T-helper 1 cell treated with Interleukin-12 subunit alpha and Interleukin-12 subunit beta and Interleukin-4 antibody, amounts not matched to agents 30 μg/mL and 1 μg/mL, for 36 hours (primary cell): Measurements from ENCODE around the gene DUS2.

Experiments
- H3K27ac Mint-ChIP-seq: one replicate; pipeline ENCODE4 v1.8.0; 2021; ENCODE audit warnings: mild to moderate bottlenecking, mixed read lengths
- H3K27me3 Mint-ChIP-seq: one replicate; pipeline ENCODE4 v1.8.0; 2021; ENCODE audit warnings: low read depth, mixed read lengths
- H3K36me3 Mint-ChIP-seq: one replicate; pipeline ENCODE4 v1.8.0; 2021; ENCODE audit warnings: low read depth, mixed read lengths
- H3K4me1 Mint-ChIP-seq: one replicate; pipeline ENCODE4 v1.8.0; 2021; ENCODE audit warnings: low read depth, mixed read lengths
- H3K4me3 Mint-ChIP-seq: one replicate; pipeline ENCODE4 v1.8.0; 2021; ENCODE audit warnings: mild to moderate bottlenecking, moderate library complexity, mixed read lengths
- H3K9me3 Mint-ChIP-seq: one replicate; pipeline ENCODE4 v1.8.0; 2021; ENCODE audit warnings: mixed read lengths

Gene DUS2

DNA sequence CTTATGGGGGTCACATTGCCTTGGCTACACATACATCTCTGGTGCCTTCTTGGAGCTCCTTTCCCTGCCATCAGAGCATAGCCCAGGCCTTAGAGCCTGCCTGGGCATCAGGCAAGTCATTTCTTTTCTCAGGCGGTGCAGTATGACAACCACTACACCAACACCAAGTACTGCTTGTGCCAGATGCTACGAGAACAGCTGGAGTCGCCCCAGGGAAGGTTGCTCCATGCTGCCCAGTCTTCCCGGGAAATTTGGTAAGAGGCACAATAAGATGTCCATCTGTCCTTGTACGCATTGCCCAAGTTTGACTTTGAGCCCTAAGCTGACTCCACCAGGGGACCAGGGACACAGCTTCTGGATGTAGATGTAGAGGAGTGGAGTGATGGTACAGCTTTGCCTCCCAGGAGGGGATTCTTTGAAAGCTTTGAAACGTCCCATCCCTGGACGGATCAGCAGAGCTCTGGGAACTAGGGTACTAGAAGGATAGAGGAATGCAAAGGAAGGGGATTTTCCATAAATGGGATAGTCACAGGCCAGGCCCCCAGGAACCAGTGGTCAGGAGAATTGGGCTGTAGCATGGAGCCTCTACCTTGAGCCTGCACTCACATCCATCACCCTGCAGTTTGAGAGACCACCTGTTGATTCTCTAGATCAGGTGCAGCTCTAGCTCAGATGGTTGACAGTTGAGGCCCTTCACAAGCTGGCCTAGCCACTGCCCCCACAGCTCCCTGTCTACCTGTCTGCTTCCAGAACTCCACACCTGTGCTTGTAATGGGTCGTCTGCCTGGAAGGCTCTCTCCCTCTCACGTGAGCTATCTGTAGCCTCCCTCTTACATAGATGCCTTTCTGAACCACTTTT is 51.0 kb downstream of the DUS2 start:
- Mint-ChIP-seq H3K4me1 (peaks cover 79% of the 10 kb centered on the region), H3K4me3 (peak overlapping the region; percentile 75), H3K36me3 (peaks cover 52% of the 10 kb centered on the region), H3K27ac (peak overlapping the region; percentile 97), H3K9me3 (no peaks in the 10 kb centered on the region), H3K27me3 (no peaks in the 10 kb centered on the region)

DNA sequence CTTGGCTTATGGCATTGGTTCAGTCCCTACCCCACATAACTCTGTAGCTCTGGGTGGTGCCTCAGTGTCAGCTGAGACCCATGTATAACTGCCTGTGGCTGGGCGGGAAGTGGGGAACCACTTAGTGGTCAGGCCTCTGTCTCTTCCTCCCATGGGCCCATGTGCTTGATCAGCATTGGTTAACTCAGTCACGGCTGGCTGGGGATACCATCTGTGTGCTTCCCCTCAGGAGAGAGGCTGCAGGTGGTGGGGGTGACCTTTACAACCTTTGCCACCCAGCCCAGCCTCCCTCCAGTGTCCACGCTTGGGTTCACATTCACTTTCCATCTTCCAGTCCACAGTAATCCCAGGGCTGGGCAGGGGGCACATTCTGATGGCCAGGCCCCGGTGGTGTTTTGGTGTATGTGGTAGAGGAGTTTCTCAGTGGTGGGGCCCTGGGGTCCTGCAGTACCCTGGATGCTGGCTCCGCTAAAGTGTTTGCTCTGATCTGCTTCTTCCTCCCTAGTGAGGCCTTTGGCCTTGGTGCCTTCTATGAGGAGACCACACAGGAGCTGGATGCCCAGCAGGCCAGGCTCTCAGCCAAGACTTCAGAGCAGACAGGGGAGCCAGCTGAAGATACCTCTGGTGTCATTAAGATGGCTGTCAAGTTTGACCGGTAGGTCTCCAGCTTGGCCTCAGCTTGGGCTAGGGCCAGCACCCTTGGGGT is 51.9 kb downstream of the DUS2 start:
- Mint-ChIP-seq H3K27ac (peak overlapping the region; percentile 97), H3K4me3 (peak overlapping the region; percentile 75), H3K4me1 (peaks cover 80% of the 10 kb centered on the region), H3K36me3 (peaks cover 48% of the 10 kb centered on the region), H3K9me3 (no peaks in the 10 kb centered on the region), H3K27me3 (no peaks in the 10 kb centered on the region)

DNA sequence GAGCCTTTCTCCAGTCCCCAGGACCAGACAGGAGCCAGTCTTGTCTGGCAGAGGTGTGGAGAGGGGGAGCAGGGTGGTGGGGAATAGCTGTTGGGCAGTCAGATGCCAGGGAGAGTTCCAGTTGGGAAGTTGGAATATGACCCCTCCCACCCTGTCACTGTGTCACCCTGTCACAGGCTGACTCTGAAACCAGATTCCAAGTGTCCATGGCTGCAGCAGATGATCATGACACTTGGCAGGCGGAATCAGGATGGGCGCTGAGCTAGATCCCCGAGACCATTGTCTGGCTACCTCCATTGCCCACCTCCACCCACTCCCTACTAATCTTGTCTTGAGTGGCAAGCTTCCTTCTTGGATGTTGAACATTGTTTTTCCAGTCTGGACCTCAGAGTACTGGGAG is 52.9 kb downstream of the DUS2 start:
- no peak overlapping the region for H3K4me3 Mint-ChIP-seq
- H3K9me3 Mint-ChIP-seq, result no peaks in the 10 kb centered on the region
- peak overlapping the region; percentile 76 for H3K27ac Mint-ChIP-seq
- H3K27me3 Mint-ChIP-seq, result no peaks in the 10 kb centered on the region
- peaks cover 40% of the 10 kb centered on the region for H3K36me3 Mint-ChIP-seq
- peaks cover 76% of the 10 kb centered on the region for H3K4me1 Mint-ChIP-seq

DNA sequence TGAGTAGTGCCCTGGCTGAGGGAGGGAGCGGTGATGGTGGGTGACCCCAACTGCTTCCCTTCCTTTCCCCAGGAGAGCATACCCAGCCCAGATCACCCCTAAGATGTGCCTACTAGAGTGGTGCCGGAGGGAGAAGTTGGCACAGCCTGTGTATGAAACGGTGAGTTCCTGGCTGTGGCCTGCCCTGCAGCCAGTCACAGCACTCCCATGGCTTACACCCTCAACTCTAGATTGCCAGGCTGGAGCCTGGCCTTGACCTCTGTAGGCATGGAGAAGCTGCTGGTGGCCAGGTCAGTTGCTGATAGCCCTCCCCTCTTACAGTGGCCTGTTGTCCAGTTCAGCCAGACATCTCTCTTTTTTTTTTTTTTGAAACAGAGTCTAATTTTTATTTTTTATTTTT is 53.5 kb downstream of the DUS2 start:
- Mint-ChIP-seq H3K4me1 (peaks cover 77% of the 10 kb centered on the region), H3K4me3 (peak overlapping the region; percentile 29), H3K9me3 (no peaks in the 10 kb centered on the region), H3K27ac (peak overlapping the region; percentile 71), H3K27me3 (no peaks in the 10 kb centered on the region), H3K36me3 (peaks cover 36% of the 10 kb centered on the region)

DNA sequence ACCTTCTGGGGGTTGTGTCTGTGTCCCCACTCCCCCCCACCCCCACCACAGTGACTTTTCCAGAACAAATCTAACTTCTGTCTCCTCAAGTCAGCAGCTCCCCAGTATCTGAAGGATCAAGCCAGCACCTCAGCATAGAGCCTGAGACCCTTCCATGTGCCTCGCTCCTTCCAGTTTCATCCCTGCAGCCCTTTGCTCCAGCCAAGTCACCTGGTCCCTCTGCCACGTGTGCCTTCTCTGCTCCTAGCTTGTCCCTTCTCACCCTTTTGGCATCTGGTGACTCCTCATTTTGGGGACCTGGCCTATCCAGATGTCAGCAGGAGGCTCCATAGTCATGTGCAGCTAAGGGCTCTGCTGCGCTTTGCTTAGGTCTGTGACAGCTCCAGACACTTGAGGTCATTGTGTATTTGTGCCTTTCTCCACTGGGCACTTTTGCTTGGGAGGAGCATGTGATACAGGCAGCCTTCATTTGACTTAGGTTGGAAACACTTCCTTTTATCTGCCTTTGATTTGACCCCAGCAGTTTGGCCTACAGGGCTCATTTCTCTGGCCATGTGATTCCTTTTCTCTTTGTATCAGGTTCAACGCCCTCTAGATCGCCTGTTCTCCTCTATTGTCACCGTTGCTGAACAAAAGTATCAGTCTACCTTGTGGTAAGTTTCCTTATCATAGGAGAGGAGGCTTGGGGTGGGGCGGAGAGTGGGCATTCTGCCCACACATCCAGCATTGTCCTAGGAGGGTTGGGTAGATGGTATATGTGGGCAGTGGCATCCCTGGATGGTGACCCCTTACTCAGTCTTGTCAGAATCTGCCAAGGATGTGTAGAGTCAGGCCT is 55.0 kb downstream of the DUS2 start:
- no peaks in the 10 kb centered on the region for H3K27me3 Mint-ChIP-seq
- peak overlapping the region; percentile 91 for H3K27ac Mint-ChIP-seq
- peaks cover 79% of the 10 kb centered on the region for H3K4me1 Mint-ChIP-seq
- H3K4me3 Mint-ChIP-seq, result no peak overlapping the region
- peaks cover 33% of the 10 kb centered on the region for H3K36me3 Mint-ChIP-seq
- H3K9me3 Mint-ChIP-seq, result no peaks in the 10 kb centered on the region

DNA sequence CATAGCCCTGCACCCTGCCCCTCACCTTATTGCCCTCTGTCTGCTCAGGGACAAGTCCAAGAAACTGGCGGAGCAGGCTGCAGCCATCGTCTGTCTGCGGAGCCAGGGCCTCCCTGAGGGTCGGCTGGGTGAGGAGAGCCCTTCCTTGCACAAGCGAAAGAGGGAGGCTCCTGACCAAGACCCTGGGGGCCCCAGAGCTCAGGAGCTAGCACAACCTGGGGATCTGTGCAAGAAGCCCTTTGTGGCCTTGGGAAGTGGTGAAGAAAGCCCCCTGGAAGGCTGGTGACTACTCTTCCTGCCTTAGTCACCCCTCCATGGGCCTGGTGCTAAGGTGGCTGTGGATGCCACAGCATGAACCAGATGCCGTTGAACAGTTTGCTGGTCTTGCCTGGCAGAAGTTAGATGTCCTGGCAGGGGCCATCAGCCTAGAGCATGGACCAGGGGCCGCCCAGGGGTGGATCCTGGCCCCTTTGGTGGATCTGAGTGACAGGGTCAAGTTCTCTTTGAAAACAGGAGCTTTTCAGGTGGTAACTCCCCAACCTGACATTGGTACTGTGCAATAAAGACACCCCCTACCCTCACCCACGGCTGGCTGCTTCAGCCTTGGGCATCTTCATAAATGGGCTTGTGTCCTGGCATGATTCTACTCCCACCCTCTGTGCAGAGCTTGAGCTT is 55.8 kb downstream of the DUS2 start:
- Mint-ChIP-seq H3K4me1 (peaks cover 83% of the 10 kb centered on the region), H3K36me3 (peaks cover 30% of the 10 kb centered on the region), H3K4me3 (no peak overlapping the region), H3K27me3 (no peaks in the 10 kb centered on the region), H3K27ac (peak overlapping the region; percentile 91), H3K9me3 (no peaks in the 10 kb centered on the region)

DNA sequence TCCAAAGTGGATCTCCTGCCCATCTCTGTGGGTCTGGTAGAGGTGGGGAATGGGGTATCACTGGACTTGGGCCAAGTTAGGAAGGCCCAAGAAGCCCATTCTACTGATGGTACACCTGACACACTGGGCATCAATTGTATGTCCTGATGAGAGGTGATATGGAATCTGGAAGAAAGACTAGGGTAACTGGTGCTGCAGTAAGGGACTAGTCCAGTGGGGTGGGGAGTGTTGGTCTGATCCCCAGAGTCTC is 56.2 kb downstream of the DUS2 start:
- peak overlapping the region; percentile 91 for H3K27ac Mint-ChIP-seq
- H3K36me3 Mint-ChIP-seq, result peaks cover 26% of the 10 kb centered on the region
- no peaks in the 10 kb centered on the region for H3K27me3 Mint-ChIP-seq
- H3K4me3 Mint-ChIP-seq, result peak overlapping the region; percentile 60
- H3K4me1 Mint-ChIP-seq, result peaks cover 84% of the 10 kb centered on the region
- no peaks in the 10 kb centered on the region for H3K9me3 Mint-ChIP-seq

DNA sequence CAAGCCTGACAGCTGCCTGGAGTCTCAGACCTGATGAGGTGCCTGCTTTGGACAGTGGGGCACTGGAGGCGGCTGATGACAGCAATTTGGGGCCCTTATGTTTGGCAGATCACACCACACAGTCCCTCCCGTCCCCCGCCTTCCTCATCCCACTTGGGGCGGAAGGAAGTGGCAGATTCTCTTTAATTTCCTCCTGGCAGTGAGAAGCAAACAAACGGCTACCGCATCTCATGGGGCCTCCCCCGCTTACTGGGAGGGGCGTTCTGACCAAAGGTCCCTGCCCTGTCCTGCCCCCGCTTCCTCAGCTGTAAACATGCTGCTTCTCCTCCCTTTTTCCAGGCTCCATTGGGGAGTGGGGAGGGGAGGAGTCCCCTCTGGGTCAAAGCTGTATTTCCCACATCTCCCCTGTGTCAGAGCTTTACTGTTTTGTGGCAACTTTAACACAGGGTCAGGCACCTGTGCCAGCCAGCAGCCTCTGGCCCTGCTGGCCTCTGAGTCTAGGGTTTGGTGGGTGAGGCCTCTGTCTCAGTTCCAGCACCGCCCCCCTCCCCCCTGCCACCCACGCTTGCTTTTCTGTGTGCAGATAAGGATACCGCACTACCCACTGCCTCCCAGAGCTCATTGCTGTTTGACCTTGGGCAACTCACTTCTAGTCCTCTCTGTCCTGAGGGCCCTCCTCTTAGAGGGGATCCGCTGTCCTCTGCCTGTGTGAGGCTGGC is 56.7 kb downstream of the DUS2 start:
- Mint-ChIP-seq H3K36me3 (peaks cover 23% of the 10 kb centered on the region), H3K27ac (peak overlapping the region; percentile 91), H3K4me3 (peak overlapping the region; percentile 60), H3K27me3 (no peaks in the 10 kb centered on the region), H3K4me1 (peaks cover 81% of the 10 kb centered on the region), H3K9me3 (no peaks in the 10 kb centered on the region)

DNA sequence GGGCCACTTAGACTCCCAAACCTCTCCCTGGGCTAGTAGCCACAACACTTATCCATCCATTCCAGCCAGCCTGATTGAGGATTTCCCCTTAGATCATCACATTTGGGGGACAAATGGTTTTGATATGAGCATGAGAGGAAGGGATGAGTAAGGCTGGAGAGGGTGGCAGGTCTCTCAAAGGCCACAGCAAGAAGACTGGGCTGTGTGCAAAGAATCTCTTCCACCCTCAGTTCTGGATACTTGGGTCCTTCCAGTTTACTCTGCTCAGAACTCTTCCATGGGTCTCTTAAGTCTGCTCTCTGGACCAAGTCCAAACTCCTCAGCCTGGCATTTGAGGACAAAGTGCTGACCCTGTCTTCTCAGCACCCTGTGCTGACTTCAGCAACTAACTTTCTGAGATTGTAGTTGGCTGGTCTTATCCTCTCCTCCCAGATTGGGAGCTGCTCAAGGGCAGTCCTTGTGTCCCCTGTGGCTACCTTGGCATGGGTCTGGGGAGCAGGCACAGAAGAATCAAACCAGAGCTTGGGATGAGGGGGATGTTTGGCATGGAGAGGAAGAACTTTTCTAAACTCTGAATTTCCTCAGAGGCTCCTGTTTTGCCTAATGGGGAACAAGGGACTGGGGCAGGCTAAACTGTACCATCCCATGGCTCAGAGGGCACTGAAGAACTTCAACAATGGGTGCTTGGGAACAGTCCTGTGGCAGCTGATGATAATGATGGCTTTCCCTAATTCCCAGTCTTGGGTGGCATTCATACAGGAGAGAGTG is 59.0 kb downstream of the DUS2 start:
- H3K27ac Mint-ChIP-seq, result peak overlapping the region; percentile 86
- H3K4me3 Mint-ChIP-seq, result no peak overlapping the region
- H3K27me3 Mint-ChIP-seq, result no peaks in the 10 kb centered on the region
- no peaks in the 10 kb centered on the region for H3K9me3 Mint-ChIP-seq
- H3K4me1 Mint-ChIP-seq, result peaks cover 66% of the 10 kb centered on the region
- H3K36me3 Mint-ChIP-seq, result peaks cover 16% of the 10 kb centered on the region

DNA sequence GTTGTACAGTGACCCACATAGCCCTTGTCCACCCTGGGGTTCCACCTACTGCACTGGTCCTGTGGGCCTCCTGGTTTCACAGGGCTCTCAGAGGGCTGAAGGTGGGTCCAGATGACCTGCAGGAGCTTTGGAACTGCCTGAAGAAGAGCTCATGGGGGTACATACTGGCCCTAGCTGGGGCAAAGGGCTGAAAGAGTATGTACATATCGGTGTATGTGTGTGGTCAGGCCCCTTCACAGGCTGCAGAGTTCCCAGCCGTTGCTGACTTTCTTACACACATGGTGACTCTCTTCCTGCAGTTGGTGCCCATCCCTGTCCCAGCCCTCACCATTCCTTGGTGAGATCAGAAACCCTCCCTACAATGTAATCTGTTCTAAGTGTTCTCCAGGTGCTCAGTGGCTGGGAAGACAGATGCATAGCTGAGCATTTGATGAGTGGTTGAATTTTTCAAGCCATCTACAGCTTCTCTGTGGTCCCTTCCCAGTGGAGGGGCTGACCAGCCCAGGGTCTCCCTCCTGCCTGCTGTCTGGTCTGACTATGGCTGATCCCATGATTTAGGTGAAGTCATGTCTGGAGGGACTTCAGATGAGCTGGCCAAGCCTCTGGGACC is 59.6 kb downstream of the DUS2 start:
- Mint-ChIP-seq H3K4me1 (peaks cover 67% of the 10 kb centered on the region), H3K27me3 (no peaks in the 10 kb centered on the region), H3K27ac (peak overlapping the region; percentile 89), H3K9me3 (no peaks in the 10 kb centered on the region), H3K4me3 (no peak overlapping the region), H3K36me3 (peaks cover 16% of the 10 kb centered on the region)

DNA sequence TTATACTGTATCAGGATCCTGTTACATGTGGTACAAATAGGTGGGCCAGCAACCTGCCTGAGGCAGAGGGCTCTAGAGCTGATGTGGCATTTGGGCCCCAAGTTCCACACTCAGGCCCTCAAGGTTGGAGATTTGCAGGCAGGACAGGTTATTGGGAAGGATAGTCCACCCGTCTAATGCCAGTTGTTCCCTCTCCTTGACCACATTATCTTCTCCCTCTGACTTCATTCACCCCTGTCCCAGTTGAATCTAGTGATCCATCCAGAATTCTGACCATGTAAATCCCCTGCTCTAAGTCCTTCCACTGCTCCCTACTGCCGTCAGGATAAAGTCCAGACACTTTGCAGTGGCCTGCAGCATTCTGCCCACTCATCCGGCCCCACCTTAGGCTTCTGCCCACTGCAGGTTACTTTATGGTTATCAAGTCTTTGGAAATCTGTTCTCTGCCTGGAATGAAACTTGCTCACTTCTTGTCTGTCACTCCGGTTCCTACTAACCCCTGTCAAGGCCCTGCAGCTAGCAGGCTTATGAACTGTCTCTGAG is 60.2 kb downstream of the DUS2 start:
- Mint-ChIP-seq H3K27me3 (no peaks in the 10 kb centered on the region), H3K9me3 (no peaks in the 10 kb centered on the region), H3K4me3 (no peak overlapping the region), H3K36me3 (peaks cover 10% of the 10 kb centered on the region), H3K4me1 (peaks cover 63% of the 10 kb centered on the region), H3K27ac (peak overlapping the region; percentile 89)

DNA sequence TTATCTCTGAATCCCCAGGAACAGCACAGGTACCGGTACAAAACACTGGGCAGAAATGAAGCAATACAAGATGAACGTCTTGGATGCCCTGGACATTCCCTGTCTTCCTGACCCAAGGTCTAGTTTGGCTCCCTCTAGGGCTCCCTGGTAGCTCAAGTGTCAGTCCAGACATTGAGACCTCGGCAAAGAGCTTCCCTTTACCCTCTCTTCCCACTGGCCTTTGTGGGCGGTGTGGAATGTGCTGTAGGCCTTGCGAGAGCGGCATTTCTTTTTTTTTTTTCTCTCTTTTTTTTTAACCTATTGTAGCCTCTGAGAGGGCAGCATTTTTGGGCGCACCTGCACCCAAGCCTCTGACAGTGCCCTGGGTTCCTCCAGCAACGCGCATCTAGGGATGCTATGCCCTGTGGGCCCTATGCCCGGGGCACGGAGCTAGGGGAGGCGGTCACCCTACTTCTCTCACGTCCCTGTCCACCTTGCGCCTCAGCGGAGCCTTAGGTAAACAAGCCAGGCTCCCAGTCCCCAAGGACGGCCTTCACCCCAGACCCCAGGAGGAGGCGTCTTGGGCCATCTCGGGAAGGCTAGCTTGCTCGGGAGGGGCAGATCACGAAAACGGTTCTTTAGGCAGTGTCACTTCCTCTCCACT is 60.9 kb downstream of the DUS2 start:
- peak overlapping the region; percentile 89 for H3K27ac Mint-ChIP-seq
- peaks cover 10% of the 10 kb centered on the region for H3K36me3 Mint-ChIP-seq
- H3K27me3 Mint-ChIP-seq, result no peaks in the 10 kb centered on the region
- H3K9me3 Mint-ChIP-seq, result no peaks in the 10 kb centered on the region
- H3K4me3 Mint-ChIP-seq, result peak overlapping the region; percentile 80
- H3K4me1 Mint-ChIP-seq, result peaks cover 59% of the 10 kb centered on the region
